ENCODE measurements around the gene MEGF6.

The MEGF6 gene

GRCh38 chr1:3478187-3478586, 133.1 kb downstream of the MEGF6 start:
- no peak for DNase-seq

GRCh38 chr1:3477241-3477995, 133.9 kb downstream of the MEGF6 start:
- DNase-seq, result no peak

- no peak for DNase-seq
Observed at GRCh38 chr1:3476666-3477065, 134.6 kb downstream of the MEGF6 start.

GRCh38 chr1:3475839-3476573, 135.3 kb downstream of the MEGF6 start:
- DNase-seq, result no peak

GRCh38 chr1:3474421-3474820, 136.9 kb downstream of the MEGF6 start:
- no peak for DNase-seq

- no peak for DNase-seq
Observed at GRCh38 chr1:3474016-3474415, 137.3 kb downstream of the MEGF6 start.

GRCh38 chr1:3473381-3473844, 137.9 kb downstream of the MEGF6 start:
- no peak for DNase-seq

- no peak for DNase-seq
Observed at GRCh38 chr1:3472906-3473305, 138.4 kb downstream of the MEGF6 start.

- no peak for DNase-seq
Observed at GRCh38 chr1:3472088-3472850, 139.0 kb downstream of the MEGF6 start.

- no peak for DNase-seq
Observed at GRCh38 chr1:3471356-3472087, 139.8 kb downstream of the MEGF6 start.

GRCh38 chr1:3470650-3471355, 140.5 kb downstream of the MEGF6 start:
- no peak for DNase-seq

GRCh38 chr1:3469849-3470649, 141.3 kb downstream of the MEGF6 start:
- DNase-seq, result no peak

- no peak for DNase-seq
Observed at GRCh38 chr1:3469104-3469848, 142.0 kb downstream of the MEGF6 start.

GRCh38 chr1:3468236-3469103, 142.8 kb downstream of the MEGF6 start:
- no peak for DNase-seq

GRCh38 chr1:3467096-3468036, 143.9 kb downstream of the MEGF6 start:
- DNase-seq, result no peak

- DNase-seq, result no peak
Observed at GRCh38 chr1:3466366-3467075, 144.8 kb downstream of the MEGF6 start.

GRCh38 chr1:3465935-3466321, 145.4 kb downstream of the MEGF6 start:
- no peak for DNase-seq
